ENCODE results near the gene LCP2. TPM values are rescaled to one million over a fixed set of nuclear protein-coding genes. Genes with fewer than 3 reads are reported as not detected.

LCP2 gene
- total RNA-seq, 1 experiment from 2014 or later: not detected

DNA sequence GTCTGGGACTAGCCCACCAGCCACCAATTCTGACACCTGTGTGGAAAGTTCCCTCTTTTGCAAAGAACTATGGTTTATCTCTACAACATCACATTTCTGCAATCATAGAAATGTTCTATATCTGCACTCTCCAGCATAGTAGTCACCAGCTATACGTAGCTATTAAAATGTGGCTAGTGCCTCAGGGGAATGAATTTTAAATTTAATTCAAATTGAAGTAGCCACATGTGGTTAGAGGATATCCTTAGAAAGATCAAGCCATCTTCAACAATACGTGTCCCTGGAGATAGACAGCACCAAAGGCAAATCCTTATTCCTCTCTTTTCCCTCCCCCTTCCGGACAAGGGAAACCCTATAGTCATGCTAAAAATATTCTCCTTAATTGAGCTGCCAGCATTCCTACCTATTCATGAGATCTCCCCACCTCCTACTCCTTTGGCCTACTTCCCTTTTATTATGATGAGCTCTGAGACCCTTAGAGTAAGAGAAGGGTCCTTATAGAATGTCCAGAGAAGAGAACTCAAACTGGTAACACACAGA, 11.1 kb downstream of the LCP2 start:
- peaks cover 3% of the 10 kb centered on the region for H3K23me2 ChIP-seq (ENCODE audit: insufficient read length, low read depth, low read length, poor library complexity, severe bottlenecking)
- Mint-ChIP-seq H3K36me3 (ENCODE audit: insufficient read depth in 1 of 3, low read depth in 3 of 3) (peaks cover 15 to 38% (median 20%) of the 10 kb centered on the region in 3 experiments), H3K27me3 (ENCODE audit: low read depth) (peaks cover 12% of the 10 kb centered on the region), H3K27ac (no peak overlapping the region), H3K9me3 (peaks cover 38 to 46% of the 10 kb centered on the region in 2 experiments), H3K4me3 (no peak overlapping the region), H3K4me1 (peaks cover 28 to 32% of the 10 kb centered on the region in 2 experiments)
- H2BK120ac ChIP-seq (ENCODE audit: low read depth, low read length, poor library complexity, severe bottlenecking): no peak overlapping the region
- no peak overlapping the region for H3K9ac ChIP-seq (ENCODE audit: extremely low read depth, insufficient read length, low read length)
- H3K27me3 ChIP-seq (ENCODE audit: insufficient read depth, low read length): no peaks in the 10 kb centered on the region
- no peak overlapping the region for H2BK20ac ChIP-seq (ENCODE audit: low read depth, low read length, poor library complexity, severe bottlenecking)
- no peak overlapping the region for H2BK5ac ChIP-seq (ENCODE audit: insufficient read length, low read length)
- no peak overlapping the region for H2AFZ ChIP-seq (ENCODE audit: low read length)
- DNase-seq: no peak
- no peak overlapping the region for H4K91ac ChIP-seq (ENCODE audit: insufficient read length, low read depth, low read length)
- no peak overlapping the region for H2BK12ac ChIP-seq (ENCODE audit: insufficient read length, low read depth, low read length)
- H3K18ac ChIP-seq (ENCODE audit: insufficient read length, low read depth, low read length): no peak overlapping the region
- no peak overlapping the region for H4K5ac ChIP-seq (ENCODE audit: insufficient read length, low read depth, low read length)
- H3K23ac ChIP-seq (ENCODE audit: insufficient read length, low read depth, low read length): no peak overlapping the region
- no peak overlapping the region for H2AK5ac ChIP-seq (ENCODE audit: insufficient read length, low read length)
- no peak overlapping the region for H4K8ac ChIP-seq (replicated peaks; ENCODE audit: insufficient read length, low read depth, low read length)
- H3K56ac ChIP-seq (ENCODE audit: insufficient read length, low read depth, low read length): no peak overlapping the region
- no peak overlapping the region for H3K4me2 ChIP-seq (ENCODE audit: insufficient read depth, insufficient read length, low read length)
- TF ChIP-seq, protein P1, sequence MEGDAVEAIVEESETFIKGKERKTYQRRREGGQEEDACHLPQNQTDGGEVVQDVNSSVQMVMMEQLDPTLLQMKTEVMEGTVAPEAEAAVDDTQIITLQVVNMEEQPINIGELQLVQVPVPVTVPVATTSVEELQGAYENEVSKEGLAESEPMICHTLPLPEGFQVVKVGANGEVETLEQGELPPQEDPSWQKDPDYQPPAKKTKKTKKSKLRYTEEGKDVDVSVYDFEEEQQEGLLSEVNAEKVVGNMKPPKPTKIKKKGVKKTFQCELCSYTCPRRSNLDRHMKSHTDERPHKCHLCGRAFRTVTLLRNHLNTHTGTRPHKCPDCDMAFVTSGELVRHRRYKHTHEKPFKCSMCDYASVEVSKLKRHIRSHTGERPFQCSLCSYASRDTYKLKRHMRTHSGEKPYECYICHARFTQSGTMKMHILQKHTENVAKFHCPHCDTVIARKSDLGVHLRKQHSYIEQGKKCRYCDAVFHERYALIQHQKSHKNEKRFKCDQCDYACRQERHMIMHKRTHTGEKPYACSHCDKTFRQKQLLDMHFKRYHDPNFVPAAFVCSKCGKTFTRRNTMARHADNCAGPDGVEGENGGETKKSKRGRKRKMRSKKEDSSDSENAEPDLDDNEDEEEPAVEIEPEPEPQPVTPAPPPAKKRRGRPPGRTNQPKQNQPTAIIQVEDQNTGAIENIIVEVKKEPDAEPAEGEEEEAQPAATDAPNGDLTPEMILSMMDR (conservative IDR thresholded peaks at IDR 0.05): no peak
- no peak overlapping the region for H3K27ac ChIP-seq (ENCODE audit: insufficient read length, low read depth, low read length)
- peaks cover 5% of the 10 kb centered on the region; the same call in 1 of the 2 replicates for H3K4me1 ChIP-seq (ENCODE audit: insufficient read depth, low read length)
- no peak overlapping the region for H3K4ac ChIP-seq (ENCODE audit: low read depth, low read length)
- peaks cover 26% of the 10 kb centered on the region for H3K9me3 ChIP-seq (ENCODE audit: control insufficient read depth, low read depth, low read length)
- H2BK15ac ChIP-seq (ENCODE audit: low read depth, low read length): no peak overlapping the region
- no CpG with 5 or more reads among the region's 3 CpGs for WGBS (ENCODE audit: extremely low coverage, insufficient read length, low lambda C conversion rate)
- no peak overlapping the region for H3K14ac ChIP-seq (ENCODE audit: insufficient read depth, low read length)
- no peaks in the 10 kb centered on the region for H3K79me2 ChIP-seq (ENCODE audit: insufficient read depth, low read length)
- no peak overlapping the region for H3T11ph ChIP-seq (ENCODE audit: low read length)
- no peaks in the 10 kb centered on the region for H4K20me1 ChIP-seq (ENCODE audit: control insufficient read depth, insufficient read depth, insufficient read length)
- no peaks in the 10 kb centered on the region for H3K79me1 ChIP-seq (ENCODE audit: insufficient read depth, low read depth, low read length, poor library complexity, severe bottlenecking)

Data from H9 (cell line).